Stimulated activated CD8-positive, alpha-beta memory T cell treated with anti-CD3 and anti-CD28 coated beads, Interleukin-2, amount 100 ng/mL, for 48 hours (primary cell): ENCODE results near the gene C21orf58.
A peak's percentile ranks its signal among the peaks of the same experiment; 100 is the strongest.

Source experiments
- DNase-seq, 2 donors: peaks; one replicate each; pipeline ENCODE4 v3.0.0-alpha.2; 2020; ENCODE audit warnings: low read depth in 2 of 2

Gene C21orf58

GRCh38 chr21:46354046-46354445, 30.4 kb upstream of the C21orf58 start:
- DNase-seq, result no peak

GRCh38 chr21:46352913-46353312, 29.2 kb upstream of the C21orf58 start:
- DNase-seq, result no peak

GRCh38 chr21:46352164-46352515, 28.5 kb upstream of the C21orf58 start:
- DNase-seq, result no peak

- no peak for DNase-seq
Measured at GRCh38 chr21:46351476-46352163, 27.9 kb upstream of the C21orf58 start.

GRCh38 chr21:46350981-46351380, 27.3 kb upstream of the C21orf58 start:
- DNase-seq, result no peak

- DNase-seq, result no peak
Measured at GRCh38 chr21:46350571-46350970, 26.9 kb upstream of the C21orf58 start.

- DNase-seq, result no peak
Measured at GRCh38 chr21:46349134-46349760, 25.6 kb upstream of the C21orf58 start.

- no peak for DNase-seq
Measured at GRCh38 chr21:46347791-46348381, 24.2 kb upstream of the C21orf58 start.

- no peak for DNase-seq
Measured at GRCh38 chr21:46347203-46347550, 23.5 kb upstream of the C21orf58 start.

GRCh38 chr21:46346296-46347202, 22.9 kb upstream of the C21orf58 start:
- no peak for DNase-seq

GRCh38 chr21:46345861-46346260, 22.2 kb upstream of the C21orf58 start:
- DNase-seq, result no peak

GRCh38 chr21:46344219-46344915, 20.7 kb upstream of the C21orf58 start:
- no peak for DNase-seq

- DNase-seq, result no peak
Measured at GRCh38 chr21:46340998-46341397, 17.3 kb upstream of the C21orf58 start.

GRCh38 chr21:46336603-46337002, 12.9 kb upstream of the C21orf58 start:
- no peak for DNase-seq

GRCh38 chr21:46334351-46335140, 10.9 kb upstream of the C21orf58 start:
- DNase-seq, result no peak

- DNase-seq, result no peak
Measured at GRCh38 chr21:46329796-46330195, 6.1 kb upstream of the C21orf58 start.

- no peak for DNase-seq
Measured at GRCh38 chr21:46328151-46328550, 4.5 kb upstream of the C21orf58 start.

GRCh38 chr21:46327711-46328110, 4.0 kb upstream of the C21orf58 start:
- DNase-seq, result no peak

- DNase-seq, result no peak
Measured at GRCh38 chr21:46326110-46326703, 2.5 kb upstream of the C21orf58 start.

GRCh38 chr21:46325073-46325912, 1.6 kb upstream of the C21orf58 start:
- DNase-seq, result peak; percentile 13 to 24
